H9 (cell line): Measurements from ENCODE around the gene ARHGEF7. TPM values are rescaled to one million over a fixed set of nuclear protein-coding genes. Genes with fewer than 3 reads are reported as not detected.

Experiments used
- DNase-seq: peaks from one replicate; pipeline ENCODE4 v3.0.0-alpha.2; 2017
- H2AFZ ChIP-seq: one replicate; pipeline ENCODE4 v1.6.1; 2013; ENCODE audit warnings: mild to moderate bottlenecking, low read length, control low read depth, moderate library complexity
- H2AK5ac ChIP-seq: 2 replicates; pipeline ENCODE4 v1.6.1; 2013; ENCODE audit warnings: low read length, control low read depth, mixed read lengths; ENCODE audit not compliant: insufficient read length
- H2BK120ac ChIP-seq: one replicate; pipeline ENCODE4 v1.6.1; 2013; ENCODE audit warnings: low read depth, mild to moderate bottlenecking, low read length, control low read depth, inconsistent platforms; ENCODE audit not compliant: poor library complexity, severe bottlenecking
- H2BK12ac ChIP-seq: 2 replicates; pipeline ENCODE4 v1.6.1; 2013; ENCODE audit warnings: low read length, control low read depth, mixed read lengths, low read depth; ENCODE audit not compliant: insufficient read length
- H2BK15ac ChIP-seq: 2 replicates; pipeline ENCODE4 v1.6.1; 2013; ENCODE audit warnings: low read depth, low read length, control low read depth
- H2BK20ac ChIP-seq: one replicate; pipeline ENCODE4 v1.6.1; 2013; ENCODE audit warnings: low read depth, mild to moderate bottlenecking, low read length, control low read depth, inconsistent platforms; ENCODE audit not compliant: poor library complexity, severe bottlenecking
- H2BK5ac ChIP-seq: 2 replicates; pipeline ENCODE4 v1.6.1; 2013; ENCODE audit warnings: low read length, control low read depth, mixed read lengths; ENCODE audit not compliant: insufficient read length
- H3K14ac ChIP-seq: 2 replicates; pipeline ENCODE4 v1.6.1; 2013; ENCODE audit warnings: low read length, control low read depth; ENCODE audit not compliant: insufficient read depth
- H3K18ac ChIP-seq: 2 replicates; pipeline ENCODE4 v1.6.1; 2013; ENCODE audit warnings: low read depth, mild to moderate bottlenecking, mixed read lengths, low read length, control low read depth; ENCODE audit not compliant: insufficient read length
- H3K23ac ChIP-seq: 2 replicates; pipeline ENCODE4 v1.6.1; 2013; ENCODE audit warnings: low read length, control low read depth, mixed read lengths, low read depth; ENCODE audit not compliant: insufficient read length
- H3K23me2 ChIP-seq: 2 replicates; pipeline ENCODE4 v1.6.1; 2013; ENCODE audit warnings: low read depth, mild to moderate bottlenecking, mixed read lengths, low read length, control low read depth; ENCODE audit not compliant: insufficient read length, poor library complexity, severe bottlenecking
- H3K27ac ChIP-seq: 2 replicates; pipeline ENCODE4 v1.5.1; 2013; ENCODE audit warnings: low read length, control low read depth, mixed read lengths, low read depth; ENCODE audit not compliant: insufficient read length
- H3K27me3 ChIP-seq: 2 replicates; pipeline ENCODE4 v1.6.1; 2013; ENCODE audit warnings: low read length, control low read depth, inconsistent platforms; ENCODE audit not compliant: insufficient read depth
- H3K4ac ChIP-seq: 2 replicates; pipeline ENCODE4 v1.6.1; 2013; ENCODE audit warnings: low read depth, mild to moderate bottlenecking, control low read depth, inconsistent platforms, low read length, moderate library complexity
- H3K4me1 ChIP-seq: 2 replicates; pipeline ENCODE4 v1.6.1; 2013; ENCODE audit warnings: low read length, control low read depth, inconsistent platforms; ENCODE audit not compliant: insufficient read depth
- H3K4me2 ChIP-seq: 2 replicates; pipeline ENCODE4 v1.6.1; 2013; ENCODE audit warnings: low read length, control low read depth, mixed read lengths; ENCODE audit not compliant: insufficient read length, insufficient read depth
- H3K56ac ChIP-seq: 2 replicates; pipeline ENCODE4 v1.6.1; 2013; ENCODE audit warnings: low read depth, mild to moderate bottlenecking, mixed read lengths, low read length, control low read depth; ENCODE audit not compliant: insufficient read length
- H3K79me1 ChIP-seq: 2 replicates; pipeline ENCODE4 v1.6.1; 2013; ENCODE audit warnings: low read depth, mild to moderate bottlenecking, moderate library complexity, low read length, control low read depth, inconsistent platforms; ENCODE audit not compliant: insufficient read depth, poor library complexity, severe bottlenecking
- H3K79me2 ChIP-seq: 2 replicates; pipeline ENCODE4 v1.6.1; 2013; ENCODE audit warnings: low read length, control low read depth, inconsistent platforms; ENCODE audit not compliant: insufficient read depth
- H3K9ac ChIP-seq: 2 replicates; pipeline ENCODE4 v1.6.1; 2013; ENCODE audit warnings: low read length, control low read depth, mixed read lengths; ENCODE audit not compliant: insufficient read length; ENCODE audit errors: extremely low read depth
- H3K9me3 ChIP-seq: one replicate; pipeline ENCODE4 v1.6.1; 2013; ENCODE audit warnings: low read depth, low read length, inconsistent platforms; ENCODE audit not compliant: control insufficient read depth
- H3T11ph ChIP-seq: one replicate; pipeline ENCODE4 v1.6.1; 2013; ENCODE audit warnings: mild to moderate bottlenecking, low read length, control low read depth, inconsistent platforms
- H4K20me1 ChIP-seq: one replicate; pipeline ENCODE4 v1.6.1; 2013; ENCODE audit not compliant: control insufficient read depth, insufficient read length, insufficient read depth
- H4K5ac ChIP-seq: 2 replicates; pipeline ENCODE4 v1.6.1; 2013; ENCODE audit warnings: low read depth, mild to moderate bottlenecking, mixed read lengths, low read length, control low read depth; ENCODE audit not compliant: insufficient read length
- H4K8ac ChIP-seq: replicated peaks from 2 replicates; pipeline ENCODE4 v1.6.1; 2013; ENCODE audit warnings: low read length, control low read depth, mixed read lengths, low read depth; ENCODE audit not compliant: insufficient read length
- H4K91ac ChIP-seq: 2 replicates; pipeline ENCODE4 v1.6.1; 2013; ENCODE audit warnings: low read depth, mild to moderate bottlenecking, moderate library complexity, mixed read lengths, low read length, control low read depth; ENCODE audit not compliant: insufficient read length
- H3K27ac Mint-ChIP-seq, 3 experiments: 2 replicates in 2 of 3; 3 replicates in 1 of 3; pipeline ENCODE4 v1.8.0; 2020 to 2021; ENCODE audit warnings: mixed read lengths in 3 of 3, mild to moderate bottlenecking in 1 of 3, moderate library complexity in 1 of 3
- H3K27me3 Mint-ChIP-seq: 2 replicates; pipeline ENCODE4 v1.8.0; 2021; ENCODE audit warnings: low read depth, mild to moderate bottlenecking, moderate library complexity, mixed read lengths
- H3K36me3 Mint-ChIP-seq, 3 experiments: 2 replicates in 2 of 3; 3 replicates in 1 of 3; pipeline ENCODE4 v1.8.0; 2020 to 2021; ENCODE audit warnings: low read depth in 3 of 3, mixed read lengths in 3 of 3; ENCODE audit not compliant: insufficient read depth in 1 of 3
- H3K4me1 Mint-ChIP-seq, 2 experiments: 2 replicates each; pipeline ENCODE4 v1.8.0; 2020; ENCODE audit warnings: mixed read lengths in 2 of 2
- H3K4me3 Mint-ChIP-seq, 2 experiments: 2 replicates in 1 of 2; 3 replicates in 1 of 2; pipeline ENCODE4 v1.8.0; 2020 to 2021; ENCODE audit warnings: mild to moderate bottlenecking in 2 of 2, mixed read lengths in 2 of 2, moderate library complexity in 1 of 2
- H3K9me3 Mint-ChIP-seq, 2 experiments: 2 replicates in 1 of 2; 3 replicates in 1 of 2; pipeline ENCODE4 v1.8.0; 2020; ENCODE audit warnings: mild to moderate bottlenecking in 2 of 2, mixed read lengths in 2 of 2, moderate library complexity in 1 of 2
- WGBS: extraction: QIAGEN DNeasy Blood & Tissue Kit; methylation state at CpG from one replicate; pipeline ENCODE4 v1.1.7; 2013; ENCODE audit warnings: missing lambda C conversion rate, low lambda C conversion rate, mixed read lengths; ENCODE audit not compliant: insufficient read length; ENCODE audit errors: extremely low coverage; 5-methylcytosine and 5-hydroxymethylcytosine counted together
- total RNA-seq: library from RNA; stranded (reverse); gene quantifications from 2 replicates; pipeline ENCODE4 v1.2.1, GENCODE V29; 2021
- TF ChIP-seq, protein P1 (sequence below): fragments of 200-600 bp; sonication (generic); conservative IDR thresholded peaks from 3 replicates; pipeline ENCODE4 v1.8.0; 2021; ENCODE audit warnings: antibody characterized with exemption, mild to moderate bottlenecking

The ARHGEF7 gene
- total RNA-seq, 1 experiment from 2014 or later: 51.9 TPM

GRCh38 chr13:111213964-111214726 is 99.0 kb downstream of the ARHGEF7 start:
- no peak overlapping the region for H2BK5ac ChIP-seq
- no peak overlapping the region for H2AFZ ChIP-seq
- H3K79me2 ChIP-seq: peaks cover 6% of the 10 kb centered on the region; the same call in 1 of the 2 replicates
- H4K91ac ChIP-seq: no peak overlapping the region
- H3K23ac ChIP-seq: no peak overlapping the region
- H4K20me1 ChIP-seq: no peaks in the 10 kb centered on the region
- H3K4me1 Mint-ChIP-seq: peaks cover 91 to 92% of the 10 kb centered on the region in 2 experiments
- no peaks in the 10 kb centered on the region for H3K9me3 ChIP-seq
- no peak overlapping the region for H3K9ac ChIP-seq
- no peak overlapping the region for H2BK120ac ChIP-seq
- H4K5ac ChIP-seq: no peak overlapping the region
- peak overlapping the region; percentile 22 to 94 (median 32); a peak in 5 of 7 replicates for H3K27ac Mint-ChIP-seq
- no peak for DNase-seq
- no peaks in the 10 kb centered on the region for H3K9me3 Mint-ChIP-seq
- H2BK20ac ChIP-seq: no peak overlapping the region
- no peak overlapping the region for H2AK5ac ChIP-seq
- WGBS: no CpG with 5 or more reads among the region's 22 CpGs
- H3K4me3 Mint-ChIP-seq: no peak overlapping the region
- no peaks in the 10 kb centered on the region for H3K27me3 ChIP-seq
- peaks cover 12% of the 10 kb centered on the region for H3K79me1 ChIP-seq
- H2BK15ac ChIP-seq: no peak overlapping the region
- H3K4me1 ChIP-seq: peaks cover 17% of the 10 kb centered on the region
- no peak overlapping the region for H3K56ac ChIP-seq
- H3K4ac ChIP-seq: no peak overlapping the region
- H3K14ac ChIP-seq: peak overlapping the region; percentile 0; the same call in 1 of the 2 replicates
- no peaks in the 10 kb centered on the region; the same call in 1 of the 2 replicates for H3K27me3 Mint-ChIP-seq
- no peak overlapping the region for H3K4me2 ChIP-seq
- no peak overlapping the region for H2BK12ac ChIP-seq
- no peak overlapping the region for H4K8ac ChIP-seq
- H3T11ph ChIP-seq: no peak overlapping the region
- H3K23me2 ChIP-seq: peaks cover 2% of the 10 kb centered on the region
- TF ChIP-seq, protein P1, sequence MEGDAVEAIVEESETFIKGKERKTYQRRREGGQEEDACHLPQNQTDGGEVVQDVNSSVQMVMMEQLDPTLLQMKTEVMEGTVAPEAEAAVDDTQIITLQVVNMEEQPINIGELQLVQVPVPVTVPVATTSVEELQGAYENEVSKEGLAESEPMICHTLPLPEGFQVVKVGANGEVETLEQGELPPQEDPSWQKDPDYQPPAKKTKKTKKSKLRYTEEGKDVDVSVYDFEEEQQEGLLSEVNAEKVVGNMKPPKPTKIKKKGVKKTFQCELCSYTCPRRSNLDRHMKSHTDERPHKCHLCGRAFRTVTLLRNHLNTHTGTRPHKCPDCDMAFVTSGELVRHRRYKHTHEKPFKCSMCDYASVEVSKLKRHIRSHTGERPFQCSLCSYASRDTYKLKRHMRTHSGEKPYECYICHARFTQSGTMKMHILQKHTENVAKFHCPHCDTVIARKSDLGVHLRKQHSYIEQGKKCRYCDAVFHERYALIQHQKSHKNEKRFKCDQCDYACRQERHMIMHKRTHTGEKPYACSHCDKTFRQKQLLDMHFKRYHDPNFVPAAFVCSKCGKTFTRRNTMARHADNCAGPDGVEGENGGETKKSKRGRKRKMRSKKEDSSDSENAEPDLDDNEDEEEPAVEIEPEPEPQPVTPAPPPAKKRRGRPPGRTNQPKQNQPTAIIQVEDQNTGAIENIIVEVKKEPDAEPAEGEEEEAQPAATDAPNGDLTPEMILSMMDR: no peak
- no peak overlapping the region for H3K27ac ChIP-seq
- peak overlapping the region; percentile 21 for H3K18ac ChIP-seq
- peaks cover 0 to 5% (median 0%) of the 10 kb centered on the region in 3 experiments; a peak in 1 of 7 replicates for H3K36me3 Mint-ChIP-seq
